Muscle layer of colon (tissue), 2 donors: ENCODE measurements around the gene KIAA0586.

Experiments used
- H3K27ac ChIP-seq: one replicate; pipeline ENCODE4 v1.7.0; 2013; ENCODE audit warnings: low read depth, mild to moderate bottlenecking, low read length, moderate library complexity
- H3K27me3 ChIP-seq, 2 donors: one replicate each; pipeline ENCODE4 v1.7.0; 2013; ENCODE audit warnings: low read length in 2 of 2, mild to moderate bottlenecking in 2 of 2; ENCODE audit not compliant: insufficient read depth in 2 of 2, control insufficient read depth in 1 of 2
- H3K36me3 ChIP-seq: one replicate; pipeline ENCODE4 v1.7.0; 2013; ENCODE audit warnings: mild to moderate bottlenecking, low read length; ENCODE audit not compliant: insufficient read depth
- H3K4me1 ChIP-seq: one replicate; pipeline ENCODE4 v1.7.0; 2013; ENCODE audit warnings: mild to moderate bottlenecking, low read length; ENCODE audit not compliant: insufficient read depth
- H3K4me3 ChIP-seq, 2 donors: one replicate each; pipeline ENCODE4 v1.7.0; 2013; ENCODE audit warnings: low read length in 2 of 2, low read depth in 1 of 2, mild to moderate bottlenecking in 1 of 2, moderate library complexity in 1 of 2
- H3K9ac ChIP-seq: one replicate; pipeline ENCODE4 v1.7.0; 2013; ENCODE audit warnings: low read length
- H3K9me3 ChIP-seq: one replicate; pipeline ENCODE4 v1.7.0; 2013; ENCODE audit warnings: mild to moderate bottlenecking, low read length
- donor health status: abdominal sarcoma.
- donor health status: Adenocarcinoma of cecum.

Gene KIAA0586

GRCh38 chr14:58427281-58428117 is at the start of gene KIAA0586, which contains the start of gene TIMM9:
TSS of gene KIAA0586 (plus strand) at chr14:58427719. CDS start at chr14:58428265, 546 bp downstream.
TSS of gene TIMM9 (minus strand) at chr14:58427531. CDS start at chr14:58411945, 15,586 bp downstream.
- Histone ChIP-seq H3K4me3 (peak within 1 kb of the TSS; percentile 93 to 94), H3K27ac (peak within 1 kb of the TSS; percentile 98), H3K9me3 (no peaks in the 10 kb centered on the region), H3K4me1 (peaks cover 16% of the 10 kb centered on the region), H3K27me3 (no peaks in the 10 kb centered on the region), H3K36me3 (peaks cover 10% of the 10 kb centered on the region), H3K9ac (peak within 1 kb of the TSS; percentile 67)

DNA sequence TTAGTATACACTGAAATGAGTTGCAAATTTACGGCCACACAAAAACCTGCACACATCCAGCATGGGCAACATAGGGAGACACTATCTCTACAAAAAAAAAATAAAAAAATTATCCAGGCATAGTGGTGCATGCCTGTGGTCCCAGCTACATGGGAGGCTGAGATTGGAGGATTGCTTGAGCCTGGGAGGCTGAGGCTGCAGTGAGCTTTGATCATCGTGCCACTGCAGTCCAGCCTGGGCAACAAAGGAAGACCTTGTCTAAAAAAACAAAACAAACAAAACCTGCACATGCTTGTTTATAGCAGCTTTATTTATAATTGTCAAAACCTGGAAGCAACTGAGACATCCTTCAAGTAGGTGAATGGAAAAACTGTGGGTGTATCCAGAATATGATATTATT is 36.7 kb upstream of the KIAA0586 start:
- no peak overlapping the region for H3K9ac ChIP-seq
- H3K4me3 ChIP-seq = no peak overlapping the region
- H3K27ac ChIP-seq = no peak overlapping the region
- no peaks in the 10 kb centered on the region for H3K27me3 ChIP-seq
- H3K36me3 ChIP-seq = no peaks in the 10 kb centered on the region
- H3K4me1 ChIP-seq = no peaks in the 10 kb centered on the region
- no peaks in the 10 kb centered on the region for H3K9me3 ChIP-seq

GRCh38 chr14:58395562-58395811 is 32.0 kb upstream of the KIAA0586 start:
- peak overlapping the region; percentile 67 to 80 for H3K4me3 ChIP-seq
- no peaks in the 10 kb centered on the region for H3K27me3 ChIP-seq
- H3K4me1 ChIP-seq = no peaks in the 10 kb centered on the region
- peak overlapping the region; percentile 61 for H3K27ac ChIP-seq
- H3K9me3 ChIP-seq = no peaks in the 10 kb centered on the region
- no peak overlapping the region for H3K9ac ChIP-seq
- H3K36me3 ChIP-seq = no peaks in the 10 kb centered on the region

DNA sequence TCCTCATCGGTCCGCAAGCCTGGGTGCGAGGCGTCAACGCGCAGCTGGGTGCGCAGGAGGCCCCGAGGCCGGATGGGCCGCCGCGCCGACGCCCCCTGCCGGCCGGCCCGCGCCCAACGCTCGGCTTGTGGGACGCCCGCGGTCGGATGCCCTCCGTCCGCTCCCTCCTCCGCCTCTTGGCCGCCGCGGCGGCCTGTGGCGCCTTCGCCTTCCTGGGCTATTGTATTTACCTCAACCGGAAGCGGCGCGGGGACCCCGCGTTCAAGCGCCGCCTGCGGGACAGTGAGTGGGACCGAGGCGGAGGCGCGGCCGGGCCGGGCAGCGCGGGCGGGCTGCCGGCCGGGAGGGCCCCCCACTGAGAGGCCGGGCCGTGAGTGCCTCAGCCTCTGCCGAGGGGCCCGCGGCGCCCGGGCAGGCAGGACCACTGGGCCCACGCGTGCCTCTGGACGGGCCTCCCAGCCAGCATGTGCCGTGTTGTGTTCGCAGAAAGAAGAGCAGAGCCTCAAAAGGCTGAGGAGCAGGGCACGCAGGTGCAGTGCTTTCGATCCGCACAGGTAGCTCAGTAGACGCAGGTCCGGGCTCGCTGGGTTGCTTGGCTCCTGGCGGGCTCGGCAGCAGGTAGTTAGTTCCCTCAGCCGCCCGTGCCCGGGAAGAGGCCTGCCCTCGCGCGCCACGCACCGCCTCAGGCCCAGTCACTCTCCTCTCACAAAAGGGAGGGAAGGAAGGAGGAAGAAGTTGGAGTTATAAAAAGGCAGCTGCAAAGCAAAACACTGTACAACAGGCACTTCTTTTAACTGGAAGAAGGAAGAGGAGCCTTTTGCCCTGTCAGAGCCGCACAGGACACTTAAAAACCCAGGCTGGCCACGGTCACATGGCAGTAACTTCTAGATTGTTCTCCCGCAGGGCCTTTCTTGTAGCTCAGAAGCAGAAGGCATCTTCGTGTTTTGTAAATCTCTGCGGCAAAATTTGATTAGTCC is 31.4 kb upstream of the KIAA0586 start, which contains the start of gene TOMM20L:
Gene TOMM20L (plus strand): TSS at position 119 of the 977 bp plus-strand sequence. CDS start 28 bp downstream, at position 147.
- Histone ChIP-seq H3K27ac (peak within 1 kb of the TSS; percentile 61), H3K9ac (peak within 1 kb of the TSS; percentile 39), H3K9me3 (no peaks in the 10 kb centered on the region), H3K27me3 (no peaks in the 10 kb centered on the region), H3K4me3 (peak within 1 kb of the TSS; percentile 67 to 80), H3K36me3 (no peaks in the 10 kb centered on the region), H3K4me1 (no peaks in the 10 kb centered on the region)

- Histone ChIP-seq H3K9me3 (no peaks in the 10 kb centered on the region), H3K27ac (no peak overlapping the region), H3K27me3 (no peaks in the 10 kb centered on the region), H3K9ac (no peak overlapping the region), H3K4me3 (no peak overlapping the region), H3K4me1 (no peaks in the 10 kb centered on the region), H3K36me3 (no peaks in the 10 kb centered on the region)
These were observed 30.4 kb upstream of the KIAA0586 start for GRCh38 chr14:58397156-58397555.

DNA sequence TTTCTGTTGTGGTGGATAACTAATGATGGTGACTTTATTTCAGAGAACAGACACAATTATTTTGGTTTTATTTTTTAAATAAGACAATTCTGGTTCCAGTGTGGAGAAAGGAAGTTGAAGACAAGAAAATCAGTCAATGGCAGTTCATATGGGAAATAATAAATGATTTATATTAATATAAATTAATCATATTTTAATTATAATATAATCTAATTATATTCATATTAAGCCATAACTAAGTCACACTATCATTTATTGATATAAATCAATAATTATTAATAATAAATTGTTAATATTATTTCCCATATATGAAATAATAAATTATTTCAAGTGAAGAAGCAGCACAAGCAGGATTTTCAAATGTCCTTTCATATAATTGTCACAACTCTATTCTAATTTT is 29.0 kb upstream of the KIAA0586 start:
- H3K4me3 ChIP-seq = no peak overlapping the region
- no peaks in the 10 kb centered on the region for H3K9me3 ChIP-seq
- H3K9ac ChIP-seq = no peak overlapping the region
- no peak overlapping the region for H3K27ac ChIP-seq
- no peaks in the 10 kb centered on the region for H3K27me3 ChIP-seq
- no peaks in the 10 kb centered on the region for H3K4me1 ChIP-seq
- no peaks in the 10 kb centered on the region for H3K36me3 ChIP-seq

- H3K27ac ChIP-seq = no peak overlapping the region
- no peak overlapping the region for H3K4me3 ChIP-seq
- no peaks in the 10 kb centered on the region for H3K9me3 ChIP-seq
- no peaks in the 10 kb centered on the region for H3K27me3 ChIP-seq
- H3K9ac ChIP-seq = no peak overlapping the region
- H3K36me3 ChIP-seq = no peaks in the 10 kb centered on the region
- H3K4me1 ChIP-seq = no peaks in the 10 kb centered on the region
These were observed 28.6 kb upstream of the KIAA0586 start for GRCh38 chr14:58398895-58399294.

- no peak overlapping the region for H3K9ac ChIP-seq
- no peaks in the 10 kb centered on the region for H3K9me3 ChIP-seq
- no peaks in the 10 kb centered on the region for H3K36me3 ChIP-seq
- no peak overlapping the region for H3K27ac ChIP-seq
- no peak overlapping the region for H3K4me3 ChIP-seq
- H3K27me3 ChIP-seq = no peaks in the 10 kb centered on the region
- no peaks in the 10 kb centered on the region for H3K4me1 ChIP-seq
These were observed 25.9 kb upstream of the KIAA0586 start for GRCh38 chr14:58401587-58401986.

GRCh38 chr14:58408681-58409215 is 18.8 kb upstream of the KIAA0586 start:
- Histone ChIP-seq H3K27me3 (no peaks in the 10 kb centered on the region), H3K9ac (no peak overlapping the region), H3K27ac (no peak overlapping the region), H3K4me3 (no peak overlapping the region), H3K9me3 (no peaks in the 10 kb centered on the region), H3K36me3 (peaks cover 24% of the 10 kb centered on the region), H3K4me1 (no peaks in the 10 kb centered on the region)

- Histone ChIP-seq H3K4me1 (no peaks in the 10 kb centered on the region), H3K9me3 (no peaks in the 10 kb centered on the region), H3K36me3 (peaks cover 25% of the 10 kb centered on the region), H3K4me3 (no peak overlapping the region), H3K27me3 (no peaks in the 10 kb centered on the region), H3K27ac (no peak overlapping the region), H3K9ac (no peak overlapping the region)
These were observed 12.7 kb upstream of the KIAA0586 start for GRCh38 chr14:58414845-58415244.
